ENCODE results near the gene PCDHGA11. TPM values are rescaled to one million over a fixed set of nuclear protein-coding genes. Genes with fewer than 3 reads are reported as not detected.
"Not testable (repeated sequence)": the region's sequence is repeated elsewhere in the genome, so short reads cannot be mapped to it uniquely, and the experiment has no call there.

PCDHGA11 gene
- not detected for total RNA-seq

- ChIA-PET POLR2A (no interaction called here), CTCF (interaction anchor here (1.1 to 2.0 kb wide), 6 partner anchors 8 to 565 kb away, joined by 3 to 7 read pairs (median 4); partner anchors contain the start of genes PCDHGA10, PCDHGA12 and PCDHGB3)
These were observed at the start of gene PCDHGA11 for GRCh38 chr5:141420855-141421488. Gene PCDHGA11 (plus strand): TSS chr5:141421051. CDS start chr5:141421228, 177 bp downstream.

GRCh38 chr5:141371572-141372475 is 49.0 kb upstream of the PCDHGA11 start:
- POLR2A ChIA-PET = no interaction called here
- CTCF ChIA-PET = no interaction called here

- CTCF ChIA-PET = interaction anchor here (0.6 kb wide), 1 partner anchor 387 kb away, joined by 3 read pairs; no protein-coding TSS in a partner anchor
- POLR2A ChIA-PET = no interaction called here
These were observed 47.1 kb upstream of the PCDHGA11 start, which contains the start of gene PCDHGA6 for GRCh38 chr5:141373673-141374317. Gene PCDHGA6 (plus strand): TSS chr5:141373891. CDS start chr5:141374084, 193 bp downstream.

- CTCF ChIA-PET = interaction anchor here (0.6 to 1.1 kb wide), 2 partner anchors 12 to 387 kb away, joined by 3 to 4 read pairs; no protein-coding TSS in a partner anchor
These were observed 46.2 kb upstream of the PCDHGA11 start for GRCh38 chr5:141374627-141375026.

GRCh38 chr5:141375444-141376155 is 45.3 kb upstream of the PCDHGA11 start:
- CTCF ChIA-PET = interaction anchor here (1.1 kb wide), 1 partner anchor 11 kb away, joined by 4 read pairs; no protein-coding TSS in a partner anchor
- POLR2A ChIA-PET = not testable (repeated sequence)

More at GRCh38 chr5:141374627-141375026, 46.2 kb upstream of the PCDHGA11 start:
- POLR2A ChIA-PET = no interaction called here

GRCh38 chr5:141382469-141383294 is 38.2 kb upstream of the PCDHGA11 start, which contains the start of gene PCDHGA7:
Gene PCDHGA7 (plus strand): TSS chr5:141382742. CDS start chr5:141382900, 158 bp downstream.
- CTCF ChIA-PET = no interaction called here
- POLR2A ChIA-PET = no interaction called here

- ChIA-PET POLR2A (no interaction called here), CTCF (no interaction called here)
These were observed 37.5 kb upstream of the PCDHGA11 start for GRCh38 chr5:141383345-141383744.

- ChIA-PET CTCF (no interaction called here), POLR2A (no interaction called here)
These were observed 36.2 kb upstream of the PCDHGA11 start for GRCh38 chr5:141384471-141385267.

GRCh38 chr5:141387557-141388311 is 33.1 kb upstream of the PCDHGA11 start, which contains the start of gene PCDHGB4:
Gene PCDHGB4 (plus strand): TSS chr5:141387698. CDS start chr5:141387885, 187 bp downstream.
- POLR2A ChIA-PET = not testable (repeated sequence)
- CTCF ChIA-PET = interaction anchor here (1.0 kb wide), 1 partner anchor 43 kb away, joined by 4 read pairs; the partner anchor contains the start of gene PCDHGA12

GRCh38 chr5:141388661-141389060 is 32.2 kb upstream of the PCDHGA11 start:
- ChIA-PET POLR2A (no interaction called here), CTCF (no interaction called here)

- ChIA-PET POLR2A (no interaction called here), CTCF (interaction anchor here (1.1 kb wide), 1 partner anchor 132 kb away, joined by 3 read pairs; no protein-coding TSS in a partner anchor)
These were observed 31.5 kb upstream of the PCDHGA11 start for GRCh38 chr5:141389153-141390042.

GRCh38 chr5:141392429-141393198 is 28.2 kb upstream of the PCDHGA11 start, which contains the start of gene PCDHGA8:
Gene PCDHGA8 (plus strand): TSS chr5:141392633. CDS start chr5:141392814, 181 bp downstream.
- POLR2A ChIA-PET = no interaction called here
- CTCF ChIA-PET = no interaction called here

GRCh38 chr5:141393267-141393666 is 27.6 kb upstream of the PCDHGA11 start:
- POLR2A ChIA-PET = no interaction called here
- CTCF ChIA-PET = no interaction called here

GRCh38 chr5:141394401-141395187 is 26.3 kb upstream of the PCDHGA11 start:
- POLR2A ChIA-PET, CTCF ChIA-PET: not testable (repeated sequence)
